Spinal cord (tissue), 10 donors: Measurements from ENCODE around the gene EXOC6B. TPM values are rescaled to one million over a fixed set of nuclear protein-coding genes. Genes with fewer than 3 reads are reported as not detected.

Experiments
- DNase-seq, 6 donors: peaks; one replicate each; pipeline versions ENCODE4 v3.0.0 to v3.0.0-alpha.2; 2013 to 2015; ENCODE audit warnings: low spot score in 6 of 6, low read depth in 4 of 6
- H3K27ac ChIP-seq: one replicate; pipeline ENCODE4 v1.5.1; 2013; ENCODE audit warnings: low read depth, low read length, control low read depth
- H3K27me3 ChIP-seq: one replicate; pipeline ENCODE4 v1.6.1; 2013; ENCODE audit warnings: low read length; ENCODE audit not compliant: control insufficient read depth, insufficient read depth
- H3K36me3 ChIP-seq: one replicate; pipeline ENCODE4 v1.6.1; 2013; ENCODE audit warnings: low read length; ENCODE audit not compliant: control insufficient read depth, insufficient read depth
- H3K4me1 ChIP-seq: one replicate; pipeline ENCODE4 v1.6.1; 2013; ENCODE audit warnings: low read length; ENCODE audit not compliant: control insufficient read depth, insufficient read depth
- H3K4me3 ChIP-seq: one replicate; pipeline ENCODE4 v1.5.1; 2013; ENCODE audit warnings: low read depth, low read length, control low read depth
- H3K9me3 ChIP-seq: one replicate; pipeline ENCODE4 v1.6.1; 2013; ENCODE audit warnings: low read length; ENCODE audit not compliant: control insufficient read depth, insufficient read depth
- WGBS: methylation state at CpG from one replicate; pipeline ENCODE4 v1.1.5; 2013; ENCODE audit warnings: missing lambda C conversion rate; ENCODE audit not compliant: insufficient coverage; 5-methylcytosine and 5-hydroxymethylcytosine counted together
- polyA plus RNA-seq, 2 donors: library from polyadenylated mRNA; unstranded; fragments of 120-200 nt; gene quantifications; one replicate each; pipeline ENCODE4 v1.2.1, GENCODE V29; 2013; ENCODE audit not compliant: insufficient read length in 2 of 2
- total RNA-seq, 2 donors: library from RNA; depleted of rRNA in 1 of 2; stranded (reverse); fragments of 120-200 nt in 1 of 2; fragments of >200 nt in 1 of 2; gene quantifications; one replicate each; pipeline versions ENCODE4 v1.2.3 to v1.2.4, GENCODE V29; 2013 to 2014
- donor health status: healthy.

Gene EXOC6B
- total and polyA plus RNA-seq, 4 donors, result 29.4 to 76.8 (median 38.0) TPM

DNA sequence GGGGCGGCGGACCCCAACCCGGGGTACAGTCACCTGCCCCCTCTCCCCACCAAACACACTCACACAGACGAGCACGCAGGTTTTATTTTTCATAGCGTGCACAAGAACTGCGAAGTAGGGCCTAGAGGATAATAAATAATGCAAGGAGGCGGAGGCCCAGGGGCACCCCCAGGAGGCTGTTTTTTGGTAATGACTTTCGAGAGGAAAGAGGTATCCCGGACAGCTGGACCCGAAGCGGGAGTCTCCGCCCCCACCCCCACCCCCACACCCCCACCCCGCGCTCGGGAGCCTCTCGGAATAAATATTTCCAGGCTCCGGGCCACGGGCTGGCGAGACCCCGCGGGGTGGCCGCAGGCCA, 681.6 kb downstream of the EXOC6B start:
- Histone ChIP-seq H3K36me3 (no peaks in the 10 kb centered on the region), H3K27ac (no peak overlapping the region), H3K4me1 (peaks cover 63% of the 10 kb centered on the region), H3K27me3 (peaks cover 81% of the 10 kb centered on the region), H3K9me3 (no peaks in the 10 kb centered on the region), H3K4me3 (peak overlapping the region; percentile 26)
- no peak for DNase-seq
- 0% methylated on average over 6 of the region's 23 CpGs for WGBS

DNA sequence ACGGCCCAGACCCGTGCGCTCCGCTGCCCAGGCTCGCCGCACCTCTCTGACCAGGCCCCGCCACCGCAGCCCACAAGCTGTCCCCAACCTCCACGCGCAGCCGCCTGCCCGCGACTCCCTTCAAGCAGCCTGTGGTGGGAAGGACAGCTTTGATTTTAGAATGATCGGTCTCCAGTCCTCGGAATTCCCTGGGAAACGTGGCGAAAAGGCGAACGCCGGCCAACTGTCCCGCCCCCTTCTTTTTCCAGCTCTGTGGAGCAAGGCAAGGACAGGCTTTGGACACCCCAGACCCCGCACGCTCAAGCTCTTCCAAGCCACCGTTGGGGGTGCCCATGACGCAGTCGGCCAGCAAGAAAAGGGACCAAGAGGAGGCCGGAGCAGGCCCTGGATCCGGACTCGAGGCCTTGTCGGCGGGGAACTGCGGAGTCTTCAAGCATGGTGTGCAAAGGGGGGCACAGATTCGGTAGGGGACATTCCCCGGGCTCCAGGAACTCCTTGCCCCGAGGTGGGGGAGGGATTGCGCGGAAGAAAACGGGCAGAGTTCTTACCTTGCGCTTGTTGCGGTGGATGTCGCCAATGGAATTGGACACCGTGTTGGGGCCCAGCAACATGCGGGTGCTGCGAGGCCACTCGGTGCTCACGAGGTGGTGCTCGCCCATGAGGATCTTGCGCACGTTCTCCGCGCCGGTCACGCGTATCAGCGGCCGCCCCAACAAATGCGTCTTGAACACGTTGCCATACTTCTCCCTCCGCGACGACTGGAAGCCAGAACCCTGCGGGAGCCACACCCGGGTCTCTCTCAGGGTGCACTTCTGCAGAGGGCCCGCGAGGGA, 682.2 kb downstream of the EXOC6B start:
- peak in 2 of 6 donors; percentile 57 to 60 for DNase-seq
- Histone ChIP-seq H3K4me3 (peak overlapping the region; percentile 21), H3K9me3 (no peaks in the 10 kb centered on the region), H3K36me3 (no peaks in the 10 kb centered on the region), H3K27ac (no peak overlapping the region), H3K27me3 (peaks cover 76% of the 10 kb centered on the region), H3K4me1 (peaks cover 60% of the 10 kb centered on the region)
- WGBS, result 3% methylated on average over 59 of the region's 65 CpGs

DNA sequence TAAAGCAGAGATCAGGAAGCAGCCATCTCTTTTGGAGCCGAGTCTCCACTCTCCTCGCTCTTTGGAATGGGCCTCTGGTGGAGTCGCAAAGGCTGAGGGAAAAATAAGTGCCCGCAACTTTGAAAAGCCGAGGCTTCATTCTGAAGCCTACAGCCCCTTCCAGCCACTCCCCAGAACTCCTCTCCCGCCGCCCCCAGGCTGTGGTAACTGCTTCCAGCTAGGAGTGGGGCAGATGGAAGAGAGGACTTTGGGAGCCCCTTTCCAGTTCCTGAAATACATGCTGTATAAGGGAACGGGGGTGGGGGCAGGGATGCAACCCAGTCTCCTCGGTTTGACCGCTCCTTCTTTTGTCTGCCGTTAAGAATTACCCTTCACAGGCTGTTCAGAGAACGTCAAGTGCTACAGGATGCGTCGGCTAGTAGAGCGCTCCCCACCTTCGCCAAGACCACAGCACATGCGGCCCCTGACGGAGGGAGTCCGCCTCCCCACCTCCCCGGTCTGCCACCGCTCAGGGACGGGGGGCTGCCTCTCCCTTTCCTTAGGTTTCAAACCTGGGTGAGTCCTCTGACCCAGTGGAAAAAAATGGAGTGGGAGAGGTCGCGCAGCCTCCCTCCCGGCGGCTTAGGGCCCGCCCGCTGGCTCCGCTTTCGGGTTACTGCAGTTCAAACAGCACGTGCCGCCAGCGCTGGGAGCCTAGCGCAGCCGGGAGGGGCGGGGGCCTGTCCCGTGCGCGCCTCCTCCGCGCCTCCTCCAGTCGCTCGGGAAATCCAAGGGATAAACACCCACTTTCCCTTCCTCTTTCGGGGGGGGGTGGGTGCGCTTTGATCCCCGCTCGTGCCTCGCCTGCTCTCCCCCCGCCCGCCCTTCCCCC, 683.0 kb downstream of the EXOC6B start:
- H3K27me3 ChIP-seq, result peaks cover 69% of the 10 kb centered on the region
- 12% methylated on average over 29 of the region's 50 CpGs for WGBS
- H3K27ac ChIP-seq, result no peak overlapping the region
- DNase-seq, result peak in 2 of 6 donors; percentile 47 to 78
- H3K4me3 ChIP-seq, result peak overlapping the region; percentile 21
- H3K9me3 ChIP-seq, result no peaks in the 10 kb centered on the region
- H3K4me1 ChIP-seq, result peaks cover 63% of the 10 kb centered on the region
- H3K36me3 ChIP-seq, result no peaks in the 10 kb centered on the region

- Histone ChIP-seq H3K36me3 (no peaks in the 10 kb centered on the region), H3K4me1 (peaks cover 62% of the 10 kb centered on the region), H3K27ac (no peak overlapping the region), H3K9me3 (no peaks in the 10 kb centered on the region), H3K4me3 (no peak overlapping the region), H3K27me3 (peaks cover 61% of the 10 kb centered on the region)
- no peak for DNase-seq
- WGBS, result 54% methylated on average over 11 of the region's 13 CpGs
Observed at GRCh38 chr2:72141881-72142451, 683.9 kb downstream of the EXOC6B start.

DNA sequence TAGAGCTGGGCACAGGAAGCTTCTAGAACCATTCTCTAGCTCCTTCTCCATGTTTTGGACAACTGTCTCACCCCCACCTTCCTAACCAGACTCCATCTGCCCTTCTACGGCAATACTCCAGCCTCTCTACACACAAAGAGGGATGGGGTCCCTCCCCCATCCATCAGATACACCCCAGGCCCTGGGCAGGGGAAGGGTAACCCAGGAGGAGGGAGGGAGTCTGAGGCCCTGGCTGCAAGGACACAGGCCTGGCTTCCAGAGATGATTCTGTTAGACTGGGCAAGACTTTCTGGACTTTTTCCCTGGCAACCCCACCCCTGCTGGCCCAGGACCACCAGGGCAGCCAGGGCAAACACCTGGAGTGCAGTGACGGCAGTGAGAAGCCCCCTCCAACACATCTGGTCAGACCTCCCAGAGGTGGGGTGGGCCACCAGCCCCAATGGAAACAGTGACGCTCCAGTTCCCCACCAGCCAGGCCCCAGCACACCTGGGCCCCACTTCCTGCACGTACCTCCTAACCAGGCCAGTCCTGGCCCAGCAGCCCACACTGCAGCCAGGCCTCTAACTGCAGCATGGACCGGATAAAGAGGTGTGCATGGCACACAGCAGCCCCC, 684.7 kb downstream of the EXOC6B start:
- Histone ChIP-seq H3K9me3 (no peaks in the 10 kb centered on the region), H3K4me1 (peaks cover 62% of the 10 kb centered on the region), H3K4me3 (no peak overlapping the region), H3K27me3 (peaks cover 53% of the 10 kb centered on the region), H3K36me3 (no peaks in the 10 kb centered on the region), H3K27ac (no peak overlapping the region)
- no peak for DNase-seq
- 89% methylated on average over 4 of the region's 5 CpGs for WGBS

DNA sequence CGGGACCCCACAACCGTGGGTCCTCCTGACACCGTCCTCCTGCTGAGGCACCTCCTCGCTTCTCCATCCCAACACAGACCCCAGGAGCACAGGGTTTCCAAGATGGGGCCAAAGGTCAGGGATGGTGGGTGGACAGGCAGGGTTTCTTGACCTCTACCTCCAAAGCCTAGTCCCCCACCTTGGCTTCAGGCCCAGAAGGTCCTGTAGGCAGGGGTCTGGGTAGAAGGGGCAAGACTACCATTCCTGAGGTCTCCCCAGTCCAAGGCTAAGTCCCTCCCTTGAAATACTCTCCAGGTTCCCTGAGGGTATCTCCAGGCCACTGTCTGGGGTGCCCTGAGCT, 685.2 kb downstream of the EXOC6B start:
- DNase-seq, result no peak
- Histone ChIP-seq H3K4me3 (no peak overlapping the region), H3K36me3 (no peaks in the 10 kb centered on the region), H3K27me3 (peaks cover 47% of the 10 kb centered on the region), H3K9me3 (no peaks in the 10 kb centered on the region), H3K4me1 (peaks cover 62% of the 10 kb centered on the region), H3K27ac (no peak overlapping the region)
- WGBS, result 90% methylated on average over 2 of the region's 4 CpGs

DNA sequence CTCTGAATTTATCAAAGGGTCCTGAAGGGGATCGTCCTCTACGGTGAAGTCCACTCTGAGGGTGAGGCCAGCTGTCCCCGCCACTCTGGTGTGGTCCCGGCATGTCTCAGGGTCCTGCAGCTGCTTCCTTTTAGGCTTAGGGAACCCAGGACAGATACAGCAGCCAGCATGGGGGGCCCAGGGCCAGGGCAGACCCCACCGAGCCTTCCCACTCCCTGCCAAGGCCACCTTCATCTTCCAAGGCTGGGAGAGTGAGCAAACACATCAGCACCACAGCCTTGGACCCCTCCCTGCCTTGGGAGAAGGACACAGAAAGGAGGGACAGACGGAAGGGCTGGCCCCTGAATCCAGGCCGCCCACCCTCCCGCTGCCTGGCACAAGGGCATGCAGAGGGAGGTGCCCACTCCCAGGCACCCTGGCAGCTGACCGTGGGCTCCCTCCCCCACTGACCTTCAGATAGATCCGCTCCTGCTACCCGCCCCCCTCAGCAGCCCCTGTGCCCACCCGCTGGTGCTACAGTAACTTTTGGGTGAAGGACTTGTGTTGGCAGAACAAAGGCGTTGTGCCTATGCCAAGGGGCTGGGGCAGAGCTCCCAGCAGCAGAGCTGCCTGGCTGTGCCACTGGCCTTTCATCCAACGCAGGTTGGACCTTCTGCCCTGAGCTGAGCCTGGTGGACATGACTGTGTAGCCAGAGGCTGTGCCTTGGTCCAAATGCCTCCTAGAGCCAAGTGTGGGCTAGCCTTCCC, 685.8 kb downstream of the EXOC6B start:
- 92% methylated on average over 13 of the region's 14 CpGs for WGBS
- Histone ChIP-seq H3K27me3 (peaks cover 42% of the 10 kb centered on the region), H3K27ac (no peak overlapping the region), H3K36me3 (no peaks in the 10 kb centered on the region), H3K4me1 (peaks cover 56% of the 10 kb centered on the region), H3K4me3 (no peak overlapping the region), H3K9me3 (no peaks in the 10 kb centered on the region)
- DNase-seq, result no peak

GRCh38 chr2:72139471-72139873, 686.4 kb downstream of the EXOC6B start:
- peaks cover 36% of the 10 kb centered on the region for H3K27me3 ChIP-seq
- H3K4me1 ChIP-seq, result peaks cover 50% of the 10 kb centered on the region
- H3K27ac ChIP-seq, result no peak overlapping the region
- DNase-seq, result no peak
- 89% methylated on average over 8 of the region's 8 CpGs for WGBS
- H3K9me3 ChIP-seq, result no peaks in the 10 kb centered on the region
- no peak overlapping the region for H3K4me3 ChIP-seq
- peaks cover 1% of the 10 kb centered on the region for H3K36me3 ChIP-seq

GRCh38 chr2:72138921-72139381, 686.9 kb downstream of the EXOC6B start:
- peaks cover 31% of the 10 kb centered on the region for H3K27me3 ChIP-seq
- H3K36me3 ChIP-seq, result peaks cover 3% of the 10 kb centered on the region
- WGBS, result 96% methylated on average over 7 of the region's 14 CpGs
- H3K27ac ChIP-seq, result no peak overlapping the region
- no peak overlapping the region for H3K4me3 ChIP-seq
- no peak for DNase-seq
- peaks cover 45% of the 10 kb centered on the region for H3K4me1 ChIP-seq
- H3K9me3 ChIP-seq, result no peaks in the 10 kb centered on the region
